ENCODE results near the gene CCDC39. TPM values are rescaled to one million over a fixed set of nuclear protein-coding genes. Genes with fewer than 3 reads are reported as not detected.

The CCDC39 gene
- total and polyA plus RNA-seq, 2 of the 8 experiments (the other 6 are each of a cell fraction or from before 2014, with no cell fraction given) = 0.12 to 0.80 TPM

GRCh38 chr3:180657094-180657493, 22.2 kb downstream of the CCDC39 start (continued):
- TF ChIP-seq, protein P1, sequence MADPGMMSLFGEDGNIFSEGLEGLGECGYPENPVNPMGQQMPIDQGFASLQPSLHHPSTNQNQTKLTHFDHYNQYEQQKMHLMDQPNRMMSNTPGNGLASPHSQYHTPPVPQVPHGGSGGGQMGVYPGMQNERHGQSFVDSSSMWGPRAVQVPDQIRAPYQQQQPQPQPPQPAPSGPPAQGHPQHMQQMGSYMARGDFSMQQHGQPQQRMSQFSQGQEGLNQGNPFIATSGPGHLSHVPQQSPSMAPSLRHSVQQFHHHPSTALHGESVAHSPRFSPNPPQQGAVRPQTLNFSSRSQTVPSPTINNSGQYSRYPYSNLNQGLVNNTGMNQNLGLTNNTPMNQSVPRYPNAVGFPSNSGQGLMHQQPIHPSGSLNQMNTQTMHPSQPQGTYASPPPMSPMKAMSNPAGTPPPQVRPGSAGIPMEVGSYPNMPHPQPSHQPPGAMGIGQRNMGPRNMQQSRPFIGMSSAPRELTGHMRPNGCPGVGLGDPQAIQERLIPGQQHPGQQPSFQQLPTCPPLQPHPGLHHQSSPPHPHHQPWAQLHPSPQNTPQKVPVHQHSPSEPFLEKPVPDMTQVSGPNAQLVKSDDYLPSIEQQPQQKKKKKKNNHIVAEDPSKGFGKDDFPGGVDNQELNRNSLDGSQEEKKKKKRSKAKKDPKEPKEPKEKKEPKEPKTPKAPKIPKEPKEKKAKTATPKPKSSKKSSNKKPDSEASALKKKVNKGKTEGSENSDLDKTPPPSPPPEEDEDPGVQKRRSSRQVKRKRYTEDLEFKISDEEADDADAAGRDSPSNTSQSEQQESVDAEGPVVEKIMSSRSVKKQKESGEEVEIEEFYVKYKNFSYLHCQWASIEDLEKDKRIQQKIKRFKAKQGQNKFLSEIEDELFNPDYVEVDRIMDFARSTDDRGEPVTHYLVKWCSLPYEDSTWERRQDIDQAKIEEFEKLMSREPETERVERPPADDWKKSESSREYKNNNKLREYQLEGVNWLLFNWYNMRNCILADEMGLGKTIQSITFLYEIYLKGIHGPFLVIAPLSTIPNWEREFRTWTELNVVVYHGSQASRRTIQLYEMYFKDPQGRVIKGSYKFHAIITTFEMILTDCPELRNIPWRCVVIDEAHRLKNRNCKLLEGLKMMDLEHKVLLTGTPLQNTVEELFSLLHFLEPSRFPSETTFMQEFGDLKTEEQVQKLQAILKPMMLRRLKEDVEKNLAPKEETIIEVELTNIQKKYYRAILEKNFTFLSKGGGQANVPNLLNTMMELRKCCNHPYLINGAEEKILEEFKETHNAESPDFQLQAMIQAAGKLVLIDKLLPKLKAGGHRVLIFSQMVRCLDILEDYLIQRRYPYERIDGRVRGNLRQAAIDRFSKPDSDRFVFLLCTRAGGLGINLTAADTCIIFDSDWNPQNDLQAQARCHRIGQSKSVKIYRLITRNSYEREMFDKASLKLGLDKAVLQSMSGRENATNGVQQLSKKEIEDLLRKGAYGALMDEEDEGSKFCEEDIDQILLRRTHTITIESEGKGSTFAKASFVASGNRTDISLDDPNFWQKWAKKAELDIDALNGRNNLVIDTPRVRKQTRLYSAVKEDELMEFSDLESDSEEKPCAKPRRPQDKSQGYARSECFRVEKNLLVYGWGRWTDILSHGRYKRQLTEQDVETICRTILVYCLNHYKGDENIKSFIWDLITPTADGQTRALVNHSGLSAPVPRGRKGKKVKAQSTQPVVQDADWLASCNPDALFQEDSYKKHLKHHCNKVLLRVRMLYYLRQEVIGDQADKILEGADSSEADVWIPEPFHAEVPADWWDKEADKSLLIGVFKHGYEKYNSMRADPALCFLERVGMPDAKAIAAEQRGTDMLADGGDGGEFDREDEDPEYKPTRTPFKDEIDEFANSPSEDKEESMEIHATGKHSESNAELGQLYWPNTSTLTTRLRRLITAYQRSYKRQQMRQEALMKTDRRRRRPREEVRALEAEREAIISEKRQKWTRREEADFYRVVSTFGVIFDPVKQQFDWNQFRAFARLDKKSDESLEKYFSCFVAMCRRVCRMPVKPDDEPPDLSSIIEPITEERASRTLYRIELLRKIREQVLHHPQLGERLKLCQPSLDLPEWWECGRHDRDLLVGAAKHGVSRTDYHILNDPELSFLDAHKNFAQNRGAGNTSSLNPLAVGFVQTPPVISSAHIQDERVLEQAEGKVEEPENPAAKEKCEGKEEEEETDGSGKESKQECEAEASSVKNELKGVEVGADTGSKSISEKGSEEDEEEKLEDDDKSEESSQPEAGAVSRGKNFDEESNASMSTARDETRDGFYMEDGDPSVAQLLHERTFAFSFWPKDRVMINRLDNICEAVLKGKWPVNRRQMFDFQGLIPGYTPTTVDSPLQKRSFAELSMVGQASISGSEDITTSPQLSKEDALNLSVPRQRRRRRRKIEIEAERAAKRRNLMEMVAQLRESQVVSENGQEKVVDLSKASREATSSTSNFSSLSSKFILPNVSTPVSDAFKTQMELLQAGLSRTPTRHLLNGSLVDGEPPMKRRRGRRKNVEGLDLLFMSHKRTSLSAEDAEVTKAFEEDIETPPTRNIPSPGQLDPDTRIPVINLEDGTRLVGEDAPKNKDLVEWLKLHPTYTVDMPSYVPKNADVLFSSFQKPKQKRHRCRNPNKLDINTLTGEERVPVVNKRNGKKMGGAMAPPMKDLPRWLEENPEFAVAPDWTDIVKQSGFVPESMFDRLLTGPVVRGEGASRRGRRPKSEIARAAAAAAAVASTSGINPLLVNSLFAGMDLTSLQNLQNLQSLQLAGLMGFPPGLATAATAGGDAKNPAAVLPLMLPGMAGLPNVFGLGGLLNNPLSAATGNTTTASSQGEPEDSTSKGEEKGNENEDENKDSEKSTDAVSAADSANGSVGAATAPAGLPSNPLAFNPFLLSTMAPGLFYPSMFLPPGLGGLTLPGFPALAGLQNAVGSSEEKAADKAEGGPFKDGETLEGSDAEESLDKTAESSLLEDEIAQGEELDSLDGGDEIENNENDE (IDR thresholded peaks at IDR 0.05; ENCODE audit: insufficient replicate concordance, low read length) = no peak
- TF ChIP-seq CTBP2 (IDR thresholded peaks at IDR 0.05; ENCODE audit: borderline replicate concordance, insufficient read depth, insufficient read length, low read length) (no peak), SRF (IDR thresholded peaks at IDR 0.05; ENCODE audit: low read depth, low read length) (no peak), HDAC2 (IDR thresholded peaks at IDR 0.05; ENCODE audit: borderline replicate concordance in 1 of 2, low read depth in 2 of 2, low read length in 2 of 2) (no peak), TEAD4 (IDR thresholded peaks at IDR 0.05; ENCODE audit: low read depth, low read length) (no peak), JUN (IDR thresholded peaks at IDR 0.05; ENCODE audit: low read depth, low read length) (no peak), TCF12 (IDR thresholded peaks at IDR 0.05; ENCODE audit: low read depth, low read length) (no peak), RNF2 (IDR thresholded peaks at IDR 0.05; ENCODE audit: borderline replicate concordance, low read depth, low read length, missing control alignments, poor library complexity, severe bottlenecking) (no peak), POU5F1 (IDR thresholded peaks at IDR 0.05; ENCODE audit: low read depth, low read length) (no peak), RBBP5 (IDR thresholded peaks at IDR 0.05; ENCODE audit: borderline replicate concordance, low read depth, low read length) (no peak), CHD1 (IDR thresholded peaks at IDR 0.05; ENCODE audit: low read depth, low read length) (no peak)
